CD14-positive monocyte (primary cell): ENCODE data around the gene STAT4. TPM values are rescaled to one million over a fixed set of nuclear protein-coding genes. Genes with fewer than 3 reads are reported as not detected.

ENCODE experiments used
- DNase-seq, 3 donors: peaks; one replicate each; pipeline ENCODE4 v3.0.0-alpha.2; 2011 to 2022
- H2AFZ ChIP-seq: 2 replicates; pipeline ENCODE4 v1.6.0; 2012; ENCODE audit warnings: mild to moderate bottlenecking, low read depth, low read length, inconsistent platforms; ENCODE audit not compliant: insufficient read depth, poor library complexity, severe bottlenecking
- H3K27ac ChIP-seq, 2 donors: 1 replicate in 1 of 2; 2 replicates in 1 of 2; pipeline ENCODE4 v1.5.1; 2012 to 2013; ENCODE audit warnings: low read length in 2 of 2, control low read depth in 1 of 2, inconsistent platforms in 1 of 2, low read depth in 1 of 2, mild to moderate bottlenecking in 1 of 2
- H3K27me3 ChIP-seq, 2 donors: one replicate each; pipeline versions ENCODE4 v1.6.0 to v1.6.1; 2011 to 2013; ENCODE audit warnings: low read length in 2 of 2; ENCODE audit not compliant: control insufficient read depth in 2 of 2, insufficient read depth in 2 of 2
- H3K36me3 ChIP-seq, 2 donors: replicated peaks in 1 of 2; 1 replicate in 1 of 2; 2 replicates in 1 of 2; pipeline versions ENCODE4 v1.5.1 to v1.6.1; 2012 to 2013; ENCODE audit warnings: low read length in 2 of 2, control low read depth in 1 of 2, inconsistent platforms in 1 of 2, mild to moderate bottlenecking in 1 of 2; ENCODE audit not compliant: insufficient read depth in 2 of 2, control insufficient read depth in 1 of 2
- H3K4me1 ChIP-seq, 2 donors: 1 replicate in 1 of 2; 2 replicates in 1 of 2; pipeline versions ENCODE4 v1.5.1 to v1.6.1; 2012 to 2013; ENCODE audit warnings: low read length in 2 of 2, control low read depth in 1 of 2, inconsistent platforms in 1 of 2, mild to moderate bottlenecking in 1 of 2, moderate library complexity in 1 of 2; ENCODE audit not compliant: insufficient read depth in 2 of 2, control insufficient read depth in 1 of 2
- H3K4me2 ChIP-seq: replicated peaks from 2 replicates; pipeline ENCODE3; 2012; ENCODE audit warnings: low read length, moderate library complexity, mild to moderate bottlenecking; ENCODE audit not compliant: poor library complexity, severe bottlenecking; ENCODE audit errors: extremely low read depth
- H3K4me3 ChIP-seq, 3 experiments: fragments of 200-600 bp in 1 of 3; sonication (generic) in 1 of 3; replicated peaks in 1 of 3; 1 replicate in 2 of 3; 2 replicates in 1 of 3; pipeline ENCODE4 v1.5.1; 2011 to 2013; ENCODE audit warnings: low read length in 3 of 3, mild to moderate bottlenecking in 3 of 3, control low read depth in 2 of 3, low read depth in 2 of 3, inconsistent platforms in 1 of 3, moderate library complexity in 1 of 3
- H3K79me2 ChIP-seq: 2 replicates; pipeline ENCODE4 v1.6.0; 2012; ENCODE audit warnings: mild to moderate bottlenecking, control low read depth, inconsistent platforms, low read length, moderate library complexity; ENCODE audit not compliant: insufficient read depth
- H3K9ac ChIP-seq: 2 replicates; pipeline ENCODE4 v1.6.0; 2017; ENCODE audit warnings: low read length, mild to moderate bottlenecking; ENCODE audit not compliant: insufficient read depth, poor library complexity, severe bottlenecking
- H3K9me3 ChIP-seq, 2 donors: replicated peaks in 1 of 2; 1 replicate in 1 of 2; 2 replicates in 1 of 2; pipeline versions ENCODE4 v1.5.1 to v1.6.1; 2012 to 2013; ENCODE audit warnings: low read length in 2 of 2, control low read depth in 1 of 2; ENCODE audit not compliant: control insufficient read depth in 1 of 2, insufficient read depth in 1 of 2
- H4K20me1 ChIP-seq: 2 replicates; pipeline ENCODE4 v1.6.0; 2012; ENCODE audit warnings: mild to moderate bottlenecking, low read length, control low read depth, moderate library complexity; ENCODE audit not compliant: insufficient read depth
- H3K27ac Mint-ChIP-seq, 7 donors: one replicate each; pipeline ENCODE4 v1.8.0; 2020; ENCODE audit warnings: mild to moderate bottlenecking in 7 of 7, mixed read lengths in 7 of 7, moderate library complexity in 6 of 7, inconsistent platforms in 2 of 7
- H3K27me3 Mint-ChIP-seq, 3 donors: one replicate each; pipeline ENCODE4 v1.8.0; 2021 to 2022; ENCODE audit warnings: low read depth in 3 of 3, mild to moderate bottlenecking in 3 of 3, mixed read lengths in 3 of 3, moderate library complexity in 3 of 3, inconsistent platforms in 1 of 3
- H3K36me3 Mint-ChIP-seq, 2 donors: one replicate each; pipeline ENCODE4 v1.8.0; 2020; ENCODE audit warnings: mixed read lengths in 2 of 2, inconsistent platforms in 1 of 2, mild to moderate bottlenecking in 1 of 2
- H3K4me1 Mint-ChIP-seq: one replicate; pipeline ENCODE4 v1.8.0; 2020; ENCODE audit warnings: mild to moderate bottlenecking, mixed read lengths
- H3K4me3 Mint-ChIP-seq, 2 donors: one replicate each; pipeline ENCODE4 v1.8.0; 2020; ENCODE audit warnings: mild to moderate bottlenecking in 2 of 2, mixed read lengths in 2 of 2, moderate library complexity in 1 of 2
- H3K9me3 Mint-ChIP-seq, 7 donors: one replicate each; pipeline ENCODE4 v1.8.0; 2020 to 2022; ENCODE audit warnings: mixed read lengths in 7 of 7, mild to moderate bottlenecking in 6 of 7, moderate library complexity in 6 of 7, inconsistent platforms in 2 of 7
- WGBS: methylation state at CpG from one replicate; pipeline ENCODE4 v1.1.5; 2013; ENCODE audit warnings: missing lambda C conversion rate; ENCODE audit not compliant: insufficient coverage; 5-methylcytosine and 5-hydroxymethylcytosine counted together
- intact Hi-C, 2 donors: fragments of 100-400 bp; cut with micrococcal nuclease; formaldehyde crosslinking; loops; one replicate each; pipeline versions ENCODE4 v1.15.0 to v1.15.1; 2023
- polyA plus RNA-seq, 3 donors: library from polyadenylated mRNA; depleted of rRNA in 1 of 3; unstranded in 2 of 3; stranded (reverse) in 1 of 3; fragments of 300-500 nt in 2 of 3; fragments of >200 nt in 1 of 3; fragmentation: Illumina TruSeq in 2 of 3; gene quantifications; 1 replicate in 2 of 3; 2 replicates in 1 of 3; pipeline ENCODE4 v1.2.3, GENCODE V29; 2012 to 2021
- TF ChIP-seq, protein P1 (sequence below): fragments of 200-600 bp; IDR thresholded peaks from one replicate; pipeline ENCODE4 v1.8.0; 2022; ENCODE audit warnings: antibody characterized with exemption, mild to moderate bottlenecking

Gene STAT4
- polyA plus RNA-seq, 3 donors, result 0.31 to 0.52 (median 0.31) TPM

DNA sequence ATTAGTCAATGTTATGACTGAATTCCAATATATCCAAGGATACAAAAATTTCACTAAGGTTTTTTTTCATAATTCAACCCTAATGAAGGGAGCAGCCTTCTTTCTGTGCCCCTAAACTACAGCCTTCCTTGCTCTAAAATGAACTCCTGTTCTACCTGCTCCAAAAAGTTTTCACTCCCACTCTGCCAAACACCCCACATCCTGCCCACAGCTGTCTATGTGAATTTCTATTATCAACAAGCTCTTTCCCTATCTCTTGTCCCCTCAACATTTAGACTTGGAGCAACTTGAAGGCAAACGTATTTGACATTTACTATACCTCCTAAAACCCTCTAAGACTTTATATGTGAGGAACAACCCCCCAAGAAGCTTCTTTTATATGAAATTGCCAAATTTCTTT is 2.5 kb downstream of the STAT4 start:
- Mint-ChIP-seq H3K27ac (no peak overlapping the region), H3K27me3 (peaks cover 3 to 9% (median 6%) of the 10 kb centered on the region in 3 donors), H3K4me1 (peaks cover 21% of the 10 kb centered on the region), H3K36me3 (no peaks in the 10 kb centered on the region), H3K9me3 (no peaks in the 10 kb centered on the region), H3K4me3 (no peak overlapping the region)
- Histone ChIP-seq H3K27me3 (no peaks in the 10 kb centered on the region), H2AFZ (no peak overlapping the region), H3K4me3 (no peak overlapping the region), H3K4me2 (no peak overlapping the region), H3K27ac (no peak overlapping the region), H4K20me1 (no peaks in the 10 kb centered on the region), H3K9me3 (no peaks in the 10 kb centered on the region), H3K4me1 (peaks cover 9 to 10% of the 10 kb centered on the region in 2 donors), H3K79me2 (no peaks in the 10 kb centered on the region), H3K36me3 (no peaks in the 10 kb centered on the region), H3K9ac (no peak overlapping the region)
- DNase-seq, result no peak
- intact Hi-C loops, result no loop called here
- TF ChIP-seq, protein P1, sequence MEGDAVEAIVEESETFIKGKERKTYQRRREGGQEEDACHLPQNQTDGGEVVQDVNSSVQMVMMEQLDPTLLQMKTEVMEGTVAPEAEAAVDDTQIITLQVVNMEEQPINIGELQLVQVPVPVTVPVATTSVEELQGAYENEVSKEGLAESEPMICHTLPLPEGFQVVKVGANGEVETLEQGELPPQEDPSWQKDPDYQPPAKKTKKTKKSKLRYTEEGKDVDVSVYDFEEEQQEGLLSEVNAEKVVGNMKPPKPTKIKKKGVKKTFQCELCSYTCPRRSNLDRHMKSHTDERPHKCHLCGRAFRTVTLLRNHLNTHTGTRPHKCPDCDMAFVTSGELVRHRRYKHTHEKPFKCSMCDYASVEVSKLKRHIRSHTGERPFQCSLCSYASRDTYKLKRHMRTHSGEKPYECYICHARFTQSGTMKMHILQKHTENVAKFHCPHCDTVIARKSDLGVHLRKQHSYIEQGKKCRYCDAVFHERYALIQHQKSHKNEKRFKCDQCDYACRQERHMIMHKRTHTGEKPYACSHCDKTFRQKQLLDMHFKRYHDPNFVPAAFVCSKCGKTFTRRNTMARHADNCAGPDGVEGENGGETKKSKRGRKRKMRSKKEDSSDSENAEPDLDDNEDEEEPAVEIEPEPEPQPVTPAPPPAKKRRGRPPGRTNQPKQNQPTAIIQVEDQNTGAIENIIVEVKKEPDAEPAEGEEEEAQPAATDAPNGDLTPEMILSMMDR, result no peak
- WGBS, result 67% methylated on average over 1 of the region's 1 CpG

DNA sequence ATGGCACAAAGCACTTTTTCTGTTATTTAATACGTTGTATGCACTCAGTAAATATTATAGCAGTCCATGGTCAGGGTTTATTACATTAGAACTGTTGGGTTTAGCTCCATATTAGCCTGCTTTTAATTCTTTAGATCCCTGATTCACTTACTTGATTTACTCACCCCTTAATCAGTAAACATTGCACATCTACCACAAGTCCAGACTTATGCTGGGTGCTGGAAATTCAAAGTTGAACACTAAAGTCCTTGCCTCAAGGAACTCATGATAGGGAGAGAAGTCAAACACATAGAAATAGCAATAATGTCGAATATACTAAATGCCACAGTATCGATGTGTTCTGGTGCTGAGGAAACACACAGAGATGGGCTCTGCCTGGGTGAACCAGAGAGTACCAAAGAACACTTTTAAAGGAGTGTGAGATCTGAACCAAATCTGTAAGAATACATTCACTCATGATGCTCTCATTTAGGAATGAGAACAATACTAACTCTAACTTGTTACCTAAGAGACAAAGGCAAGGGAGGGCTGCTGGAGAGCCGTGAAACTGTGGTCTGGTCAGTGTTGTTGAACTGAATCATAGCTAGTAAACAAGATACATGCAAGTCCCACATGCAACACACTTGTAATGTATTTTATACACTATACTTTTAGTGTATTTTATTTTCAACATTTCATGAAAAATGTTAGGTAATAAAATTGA is 4.9 kb downstream of the STAT4 start:
- H3K4me3 Mint-ChIP-seq, result no peak overlapping the region
- no peaks in the 10 kb centered on the region for H3K9me3 Mint-ChIP-seq
- Histone ChIP-seq H3K27me3 (no peaks in the 10 kb centered on the region), H4K20me1 (no peaks in the 10 kb centered on the region), H3K4me2 (no peak overlapping the region), H3K27ac (no peak overlapping the region), H3K9me3 (no peaks in the 10 kb centered on the region), H3K9ac (no peak overlapping the region), H3K79me2 (no peaks in the 10 kb centered on the region), H3K4me3 (no peak overlapping the region), H3K4me1 (peaks cover 3 to 6% of the 10 kb centered on the region in 2 donors), H3K36me3 (no peaks in the 10 kb centered on the region), H2AFZ (no peak overlapping the region)
- DNase-seq, result no peak
- TF ChIP-seq, protein P1, result no peak
- no CpG with 5 or more reads among the region's 4 CpGs for WGBS
- H3K27ac Mint-ChIP-seq, result no peak overlapping the region
- peaks cover 13% of the 10 kb centered on the region for H3K4me1 Mint-ChIP-seq
- H3K36me3 Mint-ChIP-seq, result no peaks in the 10 kb centered on the region
- intact Hi-C loops, result no loop called here
- peaks cover 3 to 6% (median 3%) of the 10 kb centered on the region in 3 donors for H3K27me3 Mint-ChIP-seq
